GM18511 (cell line): Measurements from ENCODE around the gene CFHR2.

ENCODE experiments used
- ATAC-seq: cut with Tn5 transposase; IDR thresholded peaks from one replicate; pipeline ENCODE4 v1.9.1; 2021; ENCODE audit warnings: mild to moderate bottlenecking, moderate library complexity; ENCODE audit not compliant: unreplicated experiment

Gene CFHR2

GRCh38 chr1:196997423-196997822 lies 53.9 kb downstream of the CFHR2 start:
- no peak for ATAC-seq

GRCh38 chr1:197001828-197002227 lies 58.3 kb downstream of the CFHR2 start:
- ATAC-seq, result no peak

GRCh38 chr1:197003132-197003531 lies 59.6 kb downstream of the CFHR2 start:
- ATAC-seq, result no peak

- ATAC-seq, result no peak
Measured at GRCh38 chr1:197008861-197009260, 65.3 kb downstream of the CFHR2 start.
